Stimulated activated CD8-positive, alpha-beta memory T cell treated with anti-CD3 and anti-CD28 coated beads, Interleukin-7, amount 100 ng/mL, for 24 hours (primary cell): ENCODE data around the gene AADACL3.
"Not testable (repeated sequence)": the region's sequence is repeated elsewhere in the genome, so short reads cannot be mapped to it uniquely, and the experiment has no call there.

Source experiments
- DNase-seq: peaks from one replicate; pipeline ENCODE4 v3.0.0-alpha.2; 2020; ENCODE audit warnings: low read depth

Gene AADACL3, protein sequence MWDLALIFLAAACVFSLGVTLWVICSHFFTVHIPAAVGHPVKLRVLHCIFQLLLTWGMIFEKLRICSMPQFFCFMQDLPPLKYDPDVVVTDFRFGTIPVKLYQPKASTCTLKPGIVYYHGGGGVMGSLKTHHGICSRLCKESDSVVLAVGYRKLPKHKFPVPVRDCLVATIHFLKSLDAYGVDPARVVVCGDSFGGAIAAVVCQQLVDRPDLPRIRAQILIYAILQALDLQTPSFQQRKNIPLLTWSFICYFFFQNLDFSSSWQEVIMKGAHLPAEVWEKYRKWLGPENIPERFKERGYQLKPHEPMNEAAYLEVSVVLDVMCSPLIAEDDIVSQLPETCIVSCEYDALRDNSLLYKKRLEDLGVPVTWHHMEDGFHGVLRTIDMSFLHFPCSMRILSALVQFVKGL

DNA sequence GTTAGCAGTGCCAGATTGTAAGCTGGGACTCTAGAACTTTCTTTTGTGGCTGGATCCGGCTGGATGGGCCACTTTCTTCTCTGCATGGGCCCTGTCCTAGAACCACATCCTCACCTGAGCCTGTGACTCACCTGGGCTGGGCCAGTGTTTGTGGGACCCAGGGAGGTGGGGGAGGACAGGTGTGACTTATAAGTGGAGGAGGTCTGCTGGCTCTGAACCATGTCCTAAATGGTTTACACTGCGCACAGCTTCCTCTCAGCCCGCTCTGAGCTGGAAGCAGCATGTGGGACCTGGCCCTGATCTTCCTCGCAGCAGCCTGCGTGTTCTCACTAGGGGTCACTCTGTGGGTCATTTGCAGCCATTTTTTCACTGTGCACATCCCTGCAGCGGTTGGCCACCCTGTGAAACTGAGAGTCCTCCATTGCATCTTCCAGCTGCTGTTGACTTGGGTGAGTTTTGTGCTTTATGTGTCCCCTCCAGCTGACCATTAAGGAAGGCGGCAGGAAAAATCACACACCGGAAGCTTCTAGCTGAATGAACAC lies at the start of gene AADACL3:
Gene AADACL3 (plus strand): TSS at position 215 of the 542 bp plus-strand sequence. CDS start 67 bp downstream, at position 282.
- DNase-seq, result no peak

DNA sequence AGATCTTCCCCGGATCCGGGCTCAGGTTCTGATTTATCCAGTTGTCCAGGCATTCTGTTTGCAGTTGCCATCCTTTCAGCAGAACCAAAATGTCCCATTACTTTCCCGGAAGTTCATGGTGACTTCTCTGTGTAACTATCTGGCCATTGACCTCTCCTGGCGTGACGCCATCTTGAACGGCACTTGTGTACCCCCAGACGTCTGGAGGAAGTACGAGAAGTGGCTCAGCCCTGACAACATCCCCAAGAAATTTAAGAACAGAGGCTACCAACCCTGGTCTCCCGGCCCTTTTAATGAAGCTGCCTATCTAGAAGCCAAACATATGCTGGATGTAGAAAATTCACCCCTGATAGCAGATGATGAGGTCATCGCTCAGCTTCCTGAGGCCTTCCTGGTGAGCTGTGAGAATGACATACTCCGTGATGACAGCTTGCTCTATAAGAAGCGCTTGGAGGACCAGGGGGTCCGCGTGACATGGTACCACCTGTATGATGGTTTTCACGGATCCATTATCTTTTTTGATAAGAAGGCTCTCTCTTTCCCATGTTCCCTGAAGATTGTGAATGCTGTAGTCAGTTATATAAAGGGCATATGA lies 49.7 kb upstream of the AADACL3 start:
- DNase-seq, result no peak

DNA sequence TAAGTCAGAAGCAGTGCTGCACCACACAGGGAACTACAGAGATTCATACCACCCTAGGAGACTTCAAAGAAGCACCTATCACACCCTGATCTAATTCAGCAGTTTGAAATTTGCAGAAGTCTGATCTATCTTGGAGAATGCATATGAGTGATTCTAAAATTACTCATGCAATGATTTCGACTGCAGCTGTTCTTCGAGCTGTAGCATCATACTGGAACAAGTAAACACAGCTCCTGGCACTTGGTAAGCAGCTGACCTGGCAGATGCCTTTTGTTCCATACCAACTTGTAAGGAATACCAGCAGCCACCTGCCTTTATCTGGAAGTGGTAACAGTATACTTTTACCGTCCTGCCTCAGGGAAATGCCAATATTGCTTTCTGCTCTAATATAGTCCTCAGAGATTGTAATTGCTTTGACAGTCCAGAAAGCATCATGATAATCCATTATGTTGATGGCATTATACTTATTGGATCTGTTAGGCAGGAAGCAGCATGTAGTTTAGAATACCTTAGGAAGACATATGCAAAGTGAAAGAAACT lies 46.3 kb upstream of the AADACL3 start:
- no peak for DNase-seq

DNA sequence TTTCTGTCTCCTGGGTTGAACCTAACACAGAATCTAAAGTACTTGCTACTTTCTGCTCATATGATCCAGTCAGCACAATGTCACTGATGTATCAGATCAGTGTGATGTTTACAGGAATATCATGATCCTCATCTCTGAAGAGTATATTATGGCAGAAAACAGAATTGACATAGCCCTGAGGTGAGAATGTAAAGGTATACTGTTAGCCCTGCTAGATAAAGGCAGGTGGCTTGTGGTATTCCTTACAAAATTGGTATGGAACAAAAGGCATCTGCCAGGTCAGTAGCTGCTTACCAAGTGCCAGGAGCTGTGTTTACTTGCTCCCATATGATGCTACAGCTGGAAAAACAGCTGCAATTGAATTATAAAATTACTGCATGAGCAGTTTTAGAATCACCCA lies 41.6 kb upstream of the AADACL3 start:
- no peak for DNase-seq

DNA sequence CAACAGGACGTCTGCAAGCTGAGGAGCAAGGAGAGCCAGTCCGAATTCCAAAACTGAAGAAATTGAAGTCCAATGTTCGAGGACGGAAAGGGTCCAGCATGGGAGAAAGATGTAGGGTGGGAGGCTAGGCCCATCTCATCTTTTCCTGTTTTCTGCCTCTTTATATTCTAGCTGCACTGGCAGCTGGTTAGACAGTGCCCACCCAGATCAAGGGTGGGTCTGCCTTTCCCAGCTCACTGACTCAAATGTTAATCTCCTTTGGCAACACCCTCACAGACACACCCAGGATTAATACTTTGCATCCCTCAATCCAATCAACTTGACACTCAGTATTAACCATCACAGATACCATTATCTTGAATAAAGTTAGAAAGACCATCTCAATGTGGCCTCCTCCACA lies 39.8 kb upstream of the AADACL3 start:
- DNase-seq, result not testable (repeated sequence)

DNA sequence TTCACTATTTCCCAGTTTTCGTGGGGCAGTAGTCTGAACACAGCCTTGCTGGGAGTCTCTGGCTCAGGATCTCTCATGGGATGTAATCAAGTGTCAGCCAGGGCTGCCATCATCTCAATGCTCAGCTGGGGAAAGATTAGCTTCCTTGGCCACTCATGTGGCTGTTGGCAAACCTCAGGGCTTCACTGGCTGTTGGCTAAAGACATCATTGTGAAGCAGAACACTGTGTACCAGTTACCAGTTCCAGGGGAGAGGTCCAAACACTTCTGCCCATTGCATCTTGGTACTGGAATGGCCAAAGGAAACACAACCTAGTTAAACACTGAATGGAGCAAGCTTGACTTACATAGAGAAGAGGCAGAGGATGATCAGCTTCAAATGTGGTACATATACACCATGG lies 38.3 kb upstream of the AADACL3 start:
- no peak for DNase-seq

DNA sequence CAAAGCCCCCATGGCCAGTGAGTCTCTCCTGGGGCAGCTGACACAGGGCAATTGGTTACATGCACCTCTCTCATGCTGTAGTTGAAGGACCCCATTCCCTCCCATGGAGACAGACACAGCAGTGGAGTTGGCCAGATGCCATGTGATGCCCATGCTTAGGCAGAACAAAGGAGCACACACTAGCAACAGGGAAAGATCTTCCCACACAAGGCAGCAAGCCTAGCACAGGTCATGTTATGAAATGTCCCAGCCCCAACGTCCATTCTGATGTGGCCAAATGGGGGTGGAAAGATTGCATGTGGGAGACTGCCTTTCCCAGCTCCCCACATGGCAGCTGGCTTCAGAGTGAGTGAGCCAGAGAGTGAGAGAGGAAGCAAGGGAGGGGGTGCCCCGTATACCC lies 37.6 kb upstream of the AADACL3 start:
- DNase-seq, result no peak

DNA sequence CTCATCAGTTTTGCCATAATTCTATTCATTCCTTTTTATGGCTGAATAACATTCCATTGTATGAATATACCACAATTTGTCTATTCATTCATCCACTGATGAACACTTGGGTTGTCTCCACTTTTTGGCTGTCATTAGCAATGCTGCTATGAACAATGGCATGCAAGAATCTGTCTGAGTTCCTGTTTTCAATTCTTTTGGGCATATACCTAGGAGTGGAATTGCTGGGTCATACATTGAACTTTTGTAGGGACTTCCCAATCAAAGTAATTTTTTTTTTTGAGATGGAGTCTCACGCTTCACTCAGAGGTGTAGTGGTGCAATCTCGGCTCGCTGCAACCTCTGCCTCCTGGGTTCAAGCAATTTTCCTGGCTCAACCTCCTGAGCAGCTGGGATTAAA lies 37.1 kb upstream of the AADACL3 start:
- no peak for DNase-seq

DNA sequence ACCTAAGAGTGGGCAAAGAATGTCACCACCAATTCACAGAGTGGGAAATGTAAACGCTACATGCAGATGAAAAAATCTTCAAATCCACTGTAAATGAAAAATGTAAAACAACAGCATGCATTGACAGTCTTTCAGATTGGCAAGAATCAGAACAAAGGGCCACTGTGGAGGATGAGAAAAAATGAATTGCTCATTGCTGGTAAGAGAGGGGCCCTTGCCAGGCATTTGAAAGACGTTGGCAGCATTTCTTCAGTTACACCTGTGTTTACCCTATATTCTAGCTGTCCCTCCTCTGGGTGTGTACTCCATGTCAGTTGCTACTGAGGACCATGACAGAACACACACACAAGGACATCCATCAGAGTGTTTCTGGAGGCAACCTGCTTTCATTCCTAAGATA lies 25.8 kb upstream of the AADACL3 start:
- DNase-seq, result no peak

DNA sequence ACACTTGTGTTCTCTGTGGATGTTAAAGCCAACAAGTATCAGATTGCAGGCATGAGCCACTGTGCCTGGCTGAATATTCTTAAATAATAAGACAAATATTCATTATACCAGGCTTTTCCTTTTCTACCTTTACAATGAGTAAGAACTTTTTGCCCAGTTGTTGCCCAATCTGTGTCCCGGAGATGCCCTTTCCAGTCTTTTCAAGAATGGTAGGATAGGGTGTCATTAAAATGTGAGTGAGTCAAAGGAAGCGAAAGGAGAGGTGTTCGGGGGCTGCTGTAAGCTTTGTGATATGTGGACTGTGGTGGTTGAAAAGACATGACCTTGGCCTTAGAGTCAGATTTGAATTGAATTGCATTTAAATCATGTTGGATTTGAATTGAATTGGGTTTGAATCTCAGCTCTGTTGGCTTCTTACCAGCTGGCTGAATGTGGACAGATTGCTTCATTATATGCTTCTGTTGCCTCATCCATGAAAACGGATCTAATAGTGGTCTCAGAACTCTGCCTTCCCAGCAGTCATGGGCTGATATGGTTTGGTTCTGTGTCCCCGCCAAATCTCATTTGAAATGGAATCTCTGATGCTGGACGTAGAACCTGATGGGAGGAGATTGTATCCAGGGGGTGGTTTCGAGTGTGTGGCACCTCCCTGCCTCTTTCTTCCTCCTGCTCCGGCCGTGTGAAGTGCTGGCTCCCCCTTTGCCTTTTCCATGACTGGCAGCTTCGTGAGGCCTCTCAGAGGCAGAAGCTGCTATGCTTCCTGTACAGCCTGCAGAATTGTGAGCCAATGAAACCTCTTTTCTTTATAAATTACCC lies 22.7 kb upstream of the AADACL3 start:
- DNase-seq, result no peak

DNA sequence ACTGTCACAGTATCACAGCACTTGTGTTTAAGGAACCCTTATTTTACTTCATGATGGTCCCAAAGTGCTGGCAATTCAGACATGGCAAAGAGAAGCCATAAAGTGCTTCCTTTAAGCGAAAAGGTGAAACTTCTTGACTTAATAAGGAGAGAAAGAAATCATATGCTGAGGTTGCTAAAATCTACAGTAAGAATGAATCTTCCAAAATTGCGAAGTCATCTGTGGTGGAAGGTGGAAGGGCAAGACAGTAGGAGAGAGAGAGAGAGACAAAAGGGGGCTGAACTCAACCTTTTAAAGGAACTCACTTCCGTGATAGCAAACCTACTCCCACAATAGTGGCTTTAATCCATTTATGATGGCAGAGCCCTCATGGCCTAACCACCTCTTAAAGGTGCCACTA lies 19.3 kb upstream of the AADACL3 start:
- DNase-seq, result no peak

DNA sequence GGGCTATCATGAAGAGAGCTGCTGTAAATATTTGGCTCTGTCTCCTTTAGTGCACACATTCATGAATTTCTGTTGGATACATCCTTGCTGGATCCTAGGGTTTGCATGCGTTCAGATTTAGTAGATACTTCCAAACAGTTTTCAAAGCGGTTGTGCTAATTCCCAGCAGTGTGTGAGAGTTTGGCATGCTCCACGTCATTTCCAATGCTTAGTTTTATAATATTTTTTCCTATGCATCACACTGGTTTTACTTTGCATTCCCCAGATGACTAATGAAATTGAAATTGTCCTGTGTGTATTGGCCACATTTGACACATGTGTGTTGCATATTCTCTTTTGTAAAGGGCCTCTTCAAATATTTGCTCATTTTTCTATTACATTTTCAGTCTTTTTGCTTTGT lies 18.5 kb upstream of the AADACL3 start:
- DNase-seq, result no peak

DNA sequence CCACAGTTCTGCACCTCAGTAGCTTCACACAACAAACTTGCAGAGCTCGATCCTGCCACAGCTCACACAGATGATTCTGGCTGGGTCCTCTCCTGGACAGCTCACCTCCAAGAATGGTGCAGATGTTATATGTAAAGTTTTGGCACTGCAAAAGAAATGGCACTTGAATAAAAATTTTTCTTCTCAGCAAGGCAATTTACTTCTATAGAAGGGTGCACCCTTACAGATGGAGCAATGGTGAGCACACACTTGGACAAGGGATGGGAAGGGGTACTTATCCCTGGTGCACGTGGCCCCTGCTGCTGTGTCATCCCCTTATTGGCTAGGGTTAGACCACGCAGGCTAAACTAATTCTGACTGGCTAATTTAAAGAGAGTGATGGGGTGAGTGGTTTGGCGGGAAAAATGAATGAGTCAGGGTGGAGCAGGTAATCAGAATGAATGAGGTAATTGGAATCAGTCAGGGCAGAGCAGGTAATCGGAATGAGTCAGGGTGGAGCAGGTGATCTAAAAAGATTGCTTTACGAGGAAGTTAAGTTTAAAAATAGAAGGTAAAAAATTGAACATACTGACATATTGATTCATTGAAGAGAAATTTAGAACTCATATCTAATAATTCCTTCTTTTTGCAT lies 12.0 kb upstream of the AADACL3 start:
- DNase-seq, result no peak

DNA sequence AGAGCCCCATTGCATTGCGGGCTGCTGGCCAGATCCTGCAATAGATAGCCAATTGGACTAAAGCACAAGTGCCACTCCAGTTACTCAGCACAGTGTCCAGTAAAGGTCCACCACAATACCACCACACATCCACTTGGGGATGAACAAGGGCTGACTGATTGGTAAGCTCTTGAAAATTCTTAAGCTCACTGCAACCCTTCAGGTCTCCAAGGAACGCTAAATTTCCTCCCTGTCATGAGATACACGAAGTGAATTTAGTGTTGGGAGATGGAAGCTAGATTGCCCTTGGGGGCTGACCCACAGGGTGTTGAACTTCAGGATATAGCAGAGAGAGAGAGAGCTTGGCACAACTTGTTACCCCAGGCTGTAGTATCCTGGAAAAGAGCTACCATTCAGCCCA lies 9.8 kb upstream of the AADACL3 start:
- no peak for DNase-seq

DNA sequence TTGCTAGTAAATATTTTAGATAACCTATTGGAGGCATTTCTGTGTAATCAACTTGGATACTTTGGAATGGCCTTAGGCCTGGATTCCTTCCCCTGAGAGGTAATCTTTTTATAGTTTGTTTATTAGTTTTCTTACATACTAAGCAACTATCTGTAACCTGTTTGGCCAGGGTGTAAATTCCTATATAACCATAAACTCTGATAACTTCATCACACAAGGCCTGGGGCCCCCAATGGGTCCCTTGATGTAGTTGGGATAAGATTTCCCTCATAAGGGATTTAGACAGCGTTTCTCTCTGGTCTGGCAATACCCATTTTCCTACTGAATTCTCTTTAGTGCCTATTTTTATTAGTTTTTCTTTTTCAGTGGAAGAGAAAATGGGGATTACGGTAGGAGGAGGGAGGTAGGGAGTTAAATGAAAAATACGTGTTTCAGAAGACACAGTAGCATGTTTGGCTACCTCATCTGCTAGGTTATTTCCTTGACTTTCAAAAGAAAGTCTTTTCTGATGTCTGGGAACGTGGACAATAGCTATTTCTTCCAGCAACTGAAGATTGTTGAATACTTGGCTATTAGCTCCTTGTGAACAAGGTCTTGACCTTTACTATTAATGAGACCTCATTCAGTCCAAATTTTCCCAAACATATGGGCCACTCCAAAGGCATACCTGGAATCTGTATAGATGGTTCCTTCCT lies 7.4 kb upstream of the AADACL3 start:
- no peak for DNase-seq

DNA sequence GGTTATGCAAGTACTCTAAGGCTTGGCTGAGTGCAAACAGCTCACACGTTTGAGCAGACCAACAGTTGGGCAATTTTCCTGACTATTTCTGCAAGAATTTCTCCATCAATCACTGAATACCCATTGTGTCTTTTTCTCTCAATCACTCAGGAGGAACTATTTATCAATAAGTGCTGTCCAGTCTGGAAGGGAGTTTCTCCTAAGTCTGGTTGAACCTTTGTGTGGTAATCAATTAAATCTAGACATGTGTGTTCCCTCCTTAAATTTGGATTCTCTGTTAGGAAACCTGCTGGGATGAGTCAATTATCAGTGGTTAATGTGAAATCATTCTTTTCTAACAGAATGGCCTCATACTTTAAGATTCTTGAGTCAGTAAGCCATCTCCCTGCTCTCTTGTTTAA lies 6.8 kb upstream of the AADACL3 start:
- no peak for DNase-seq

DNA sequence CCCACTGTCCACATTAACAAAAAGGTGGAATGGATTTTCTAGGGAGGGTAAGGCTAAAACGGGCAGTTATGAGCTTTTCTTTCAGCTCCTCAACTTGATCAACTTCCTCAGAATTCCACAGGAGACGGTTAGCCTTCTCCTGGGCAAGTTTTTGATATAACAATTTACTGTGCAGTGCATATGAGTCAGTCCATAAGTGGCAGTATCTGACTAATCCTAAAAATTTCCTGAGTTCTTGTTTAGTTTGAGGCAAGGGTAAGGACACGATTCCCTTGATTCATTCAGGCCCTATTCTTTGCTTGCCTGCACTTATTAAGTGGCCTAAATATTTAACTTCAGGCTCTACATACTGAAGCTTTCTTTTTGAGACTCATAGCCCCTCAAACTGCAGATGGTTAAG lies 6.2 kb upstream of the AADACL3 start:
- DNase-seq, result no peak

DNA sequence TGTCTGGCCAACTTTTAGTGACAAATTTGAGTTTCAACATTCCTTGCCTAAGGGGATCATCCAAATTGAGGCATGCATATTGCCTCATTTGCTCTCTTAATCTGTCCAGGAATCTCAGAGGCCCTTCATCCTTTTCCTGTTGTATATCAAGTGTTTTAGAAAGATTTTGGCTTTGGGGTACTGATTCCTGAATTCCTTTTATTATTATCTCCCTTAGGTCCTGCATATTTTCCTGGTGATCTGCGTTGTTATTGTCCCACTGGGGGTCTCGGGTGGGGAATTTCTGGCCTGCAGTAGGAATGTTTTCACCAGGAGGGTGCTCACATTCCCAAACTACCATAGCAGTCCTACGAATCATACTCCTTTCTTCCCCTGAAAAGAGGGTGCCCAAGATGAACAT lies 4.4 kb upstream of the AADACL3 start:
- no peak for DNase-seq

DNA sequence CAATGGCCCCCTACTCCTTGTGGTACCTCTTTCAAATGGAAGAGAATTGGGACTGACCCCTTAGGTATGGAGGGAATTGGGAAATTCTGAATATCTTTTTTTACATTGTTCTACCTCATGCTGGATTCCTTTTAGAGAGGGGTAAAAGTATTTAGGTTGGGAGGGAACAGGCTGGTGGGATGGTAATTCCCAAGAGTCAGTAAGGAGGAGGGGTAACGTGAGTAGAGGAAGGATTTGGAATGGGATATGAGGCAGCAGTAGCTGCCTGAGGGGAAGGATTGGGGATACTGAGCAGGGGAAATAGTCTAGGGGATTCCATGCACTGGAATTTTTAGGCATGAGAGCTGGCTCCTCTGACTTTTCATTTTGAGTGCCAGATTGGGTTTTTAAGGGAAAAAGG lies 3.8 kb upstream of the AADACL3 start:
- DNase-seq, result no peak

DNA sequence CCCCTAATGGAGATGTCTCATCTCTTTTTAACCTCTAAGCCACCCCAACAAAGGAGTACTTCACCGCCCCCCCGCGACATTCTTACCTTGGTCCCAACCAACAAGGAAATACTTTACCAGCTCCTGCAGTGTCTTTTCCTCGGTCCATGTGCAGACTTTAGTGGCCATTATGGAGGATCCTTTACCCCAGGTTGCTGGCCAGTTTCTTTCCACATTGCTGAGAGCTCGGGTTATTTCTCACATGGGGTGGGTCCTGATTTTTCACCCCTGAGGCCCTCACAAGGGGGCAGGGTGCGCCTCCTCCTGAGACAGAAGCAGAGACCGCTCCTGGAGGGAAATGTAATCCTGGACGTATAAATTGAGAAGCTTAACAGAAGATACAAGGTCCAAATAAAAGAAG lies 3.0 kb upstream of the AADACL3 start:
- no peak for DNase-seq

DNA sequence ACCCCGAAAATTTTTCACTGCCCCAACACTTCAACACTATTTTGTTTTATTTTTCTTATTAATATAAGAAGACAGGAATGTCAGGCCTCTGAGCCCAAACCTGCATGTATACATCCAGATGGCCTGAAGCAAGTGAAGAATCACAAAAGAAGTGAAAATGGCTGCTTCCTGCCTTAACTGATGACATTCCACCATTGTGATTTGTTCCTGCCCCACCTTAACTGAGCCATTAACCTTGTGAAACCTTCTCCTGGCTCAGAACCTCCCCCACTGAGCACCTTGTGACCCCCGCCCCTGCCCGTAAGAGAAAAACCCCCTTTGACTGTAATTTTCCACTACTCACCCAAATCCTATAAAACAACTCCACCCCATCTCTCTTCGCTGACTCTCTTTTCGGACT lies 2.3 kb upstream of the AADACL3 start:
- not testable (repeated sequence) for DNase-seq
